ENCODE measurements around the gene RELN. TPM values are rescaled to one million over a fixed set of nuclear protein-coding genes. Genes with fewer than 3 reads are reported as not detected.
"Not testable (repeated sequence)": the region's sequence is repeated elsewhere in the genome, so short reads cannot be mapped to it uniquely, and the experiment has no call there.

Gene RELN
- total RNA-seq, 4 donors from 2014 or later: 1.0 to 3.5 (median 1.3) TPM

GRCh38 chr7:103504505-103505135 is 484.8 kb downstream of the RELN start:
- DNase-seq (ENCODE audit: low spot score in 2 of 2): no peak
- no peak for TF ChIP-seq CTCF (IDR thresholded peaks at IDR 0.05)
- TF ChIP-seq POLR2A (IDR thresholded peaks at IDR 0.05): no peak
- intact Hi-C loops (cut with DNase I; ENCODE audit: low total_unique reads): no loop called here
- 76 to 85% methylated on average over 13 of the region's 13 CpGs for WGBS, 2 donors
- H3K4me3 ChIP-seq (ENCODE audit: low read depth, poor library complexity, severe bottlenecking): no peak overlapping the region

- intact Hi-C loops (cut with DNase I; ENCODE audit: low total_unique reads): no loop called here
- no peak for TF ChIP-seq POLR2A (IDR thresholded peaks at IDR 0.05)
- TF ChIP-seq CTCF (IDR thresholded peaks at IDR 0.05): no peak
- H3K4me3 ChIP-seq (ENCODE audit: low read depth, poor library complexity, severe bottlenecking): no peak overlapping the region
- WGBS, 2 donors: 64 to 66% methylated on average over 4 of the region's 4 CpGs
- no peak for DNase-seq (ENCODE audit: low spot score in 2 of 2)
Measured at GRCh38 chr7:103501206-103501605, 488.3 kb downstream of the RELN start.

GRCh38 chr7:103499976-103500375 is 489.5 kb downstream of the RELN start:
- intact Hi-C loops (cut with DNase I; ENCODE audit: low total_unique reads): no loop called here
- TF ChIP-seq POLR2A (IDR thresholded peaks at IDR 0.05) (no peak), CTCF (IDR thresholded peaks at IDR 0.05) (no peak)
- no peak overlapping the region for H3K4me3 ChIP-seq (ENCODE audit: low read depth, poor library complexity, severe bottlenecking)
- 69 to 74% methylated on average over 1 of the region's 1 CpG for WGBS, 2 donors
- DNase-seq (ENCODE audit: low spot score in 2 of 2): no peak

DNA sequence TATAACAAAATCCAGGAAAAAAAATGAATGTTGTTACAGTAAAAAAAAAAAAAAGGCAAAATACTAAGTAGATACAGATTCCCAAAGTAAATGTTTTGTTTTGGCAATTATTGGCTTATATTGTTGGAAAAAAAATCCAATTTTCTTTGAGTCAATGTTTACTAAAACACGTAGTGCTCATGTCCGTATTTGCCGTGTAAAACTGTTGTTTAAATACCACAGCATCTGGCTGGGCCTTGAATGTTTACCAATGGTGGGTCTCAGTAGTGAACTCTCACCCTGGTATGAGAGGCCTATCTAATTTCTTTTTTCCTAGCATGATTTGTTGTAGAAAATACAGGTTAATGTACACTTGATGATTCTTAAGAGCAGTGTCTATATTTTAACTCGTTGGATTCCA is 502.0 kb downstream of the RELN start:
- H3K4me3 ChIP-seq (ENCODE audit: low read depth, poor library complexity, severe bottlenecking): no peak overlapping the region
- DNase-seq (ENCODE audit: low spot score in 2 of 2): no peak
- intact Hi-C loops (cut with DNase I; ENCODE audit: low total_unique reads): no loop called here
- TF ChIP-seq POLR2A (IDR thresholded peaks at IDR 0.05) (no peak), CTCF (IDR thresholded peaks at IDR 0.05) (no peak)
- 87 to 91% methylated on average over 4 of the region's 4 CpGs for WGBS, 2 donors

- WGBS, 2 donors: 65 to 76% methylated on average over 3 of the region's 3 CpGs
- intact Hi-C loops (cut with DNase I; ENCODE audit: low total_unique reads); DNase-seq (ENCODE audit: low spot score in 2 of 2); H3K4me3 ChIP-seq (ENCODE audit: low read depth, poor library complexity, severe bottlenecking): not testable (repeated sequence)
Measured at GRCh38 chr7:103486873-103487272, 502.6 kb downstream of the RELN start.

DNA sequence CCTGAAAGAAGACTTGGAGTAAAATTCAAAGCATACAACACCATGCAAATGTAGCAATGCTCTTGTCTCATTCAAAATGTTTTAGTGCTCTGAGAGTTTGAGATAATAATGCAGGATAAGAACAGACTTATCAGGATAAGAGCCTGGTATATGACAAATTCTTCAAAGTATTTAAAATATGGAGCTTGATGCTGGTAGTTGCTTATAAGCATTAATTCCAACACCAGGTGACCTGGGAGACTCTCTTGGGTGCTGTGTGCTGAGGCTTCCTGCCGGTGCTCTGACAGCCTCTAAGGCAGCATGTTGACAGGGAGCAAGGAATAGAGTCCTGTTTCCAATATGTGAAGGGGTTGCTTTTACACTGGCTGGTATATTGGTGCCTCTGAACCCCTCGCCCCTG is 508.7 kb downstream of the RELN start:
- H3K4me3 ChIP-seq (ENCODE audit: low read depth, poor library complexity, severe bottlenecking): no peak overlapping the region
- TF ChIP-seq POLR2A (IDR thresholded peaks at IDR 0.05) (no peak), CTCF (IDR thresholded peaks at IDR 0.05) (no peak)
- intact Hi-C loops (cut with DNase I; ENCODE audit: low total_unique reads): no loop called here
- 61 to 75% methylated on average over 2 of the region's 2 CpGs for WGBS, 2 donors
- DNase-seq (ENCODE audit: low spot score in 2 of 2): no peak

Measured in lower leg skin (tissue), 4 donors.